KMS-11 (cell line): ENCODE data around the gene ARL15.

ENCODE experiments used
- H2AFZ ChIP-seq: fragments of 200-600 bp; sonication (generic); 2 replicates; pipeline ENCODE4 v1.6.1; 2016; ENCODE audit warnings: antibody characterized with exemption, mixed run types, low read depth
- H3K27ac ChIP-seq: fragments of 200-600 bp; sonication (generic); 2 replicates; pipeline ENCODE4 v1.6.1; 2016; ENCODE audit warnings: mild to moderate bottlenecking, mixed run types
- H3K27me3 ChIP-seq: fragments of 200-600 bp; sonication (generic); 2 replicates; pipeline ENCODE4 v1.6.1; 2017; ENCODE audit warnings: mild to moderate bottlenecking, low read depth, mixed run types, moderate library complexity; ENCODE audit not compliant: insufficient read depth
- H3K36me3 ChIP-seq: fragments of 200-600 bp; sonication (generic); 2 replicates; pipeline ENCODE4 v1.6.1; 2017; ENCODE audit warnings: mild to moderate bottlenecking, mixed run types; ENCODE audit not compliant: insufficient read depth
- H3K4me1 ChIP-seq: fragments of 200-600 bp; sonication (generic); 2 replicates; pipeline ENCODE4 v1.6.1; 2016; ENCODE audit warnings: mild to moderate bottlenecking, low read depth, mixed run types; ENCODE audit not compliant: poor library complexity, severe bottlenecking
- H3K4me2 ChIP-seq: fragments of 200-600 bp; sonication (generic); 2 replicates; pipeline ENCODE4 v1.7.0; 2016; ENCODE audit warnings: mild to moderate bottlenecking, mixed run types
- H3K4me3 ChIP-seq: fragments of 200-600 bp; sonication (generic); IDR thresholded peaks from 2 replicates; pipeline ENCODE4 v1.6.1; 2017; ENCODE audit warnings: low read depth, low read length, mixed read lengths; ENCODE audit not compliant: insufficient read depth
- H3K79me2 ChIP-seq: fragments of 200-600 bp; sonication (generic); 2 replicates; pipeline ENCODE4 v1.6.1; 2016; ENCODE audit warnings: low read depth, mixed run types; ENCODE audit not compliant: insufficient read depth
- H3K9ac ChIP-seq: fragments of 200-600 bp; sonication (generic); 2 replicates; pipeline ENCODE4 v1.6.1; 2016; ENCODE audit warnings: mild to moderate bottlenecking, mixed run types
- H4K20me1 ChIP-seq: fragments of 200-600 bp; sonication (generic); 2 replicates; pipeline ENCODE4 v1.6.1; 2016; ENCODE audit warnings: mild to moderate bottlenecking, mixed run types; ENCODE audit not compliant: insufficient read depth
- CTCF ChIP-seq: fragments of 200-600 bp; sonication (generic); conservative IDR thresholded peaks from 2 replicates; pipeline ENCODE4 v1.6.1; 2017; ENCODE audit warnings: low read depth, mild to moderate bottlenecking, antibody characterized with exemption, low read length, moderate library complexity, mixed read lengths

Gene ARL15

GRCh38 chr5:54073735-54074134 lies 236.6 kb downstream of the ARL15 start:
- H3K4me3 ChIP-seq = no peak overlapping the region

GRCh38 chr5:54073131-54073530 lies 237.2 kb downstream of the ARL15 start:
- Histone ChIP-seq H3K36me3 (no peaks in the 10 kb centered on the region), H2AFZ (no peak overlapping the region), H3K27me3 (no peaks in the 10 kb centered on the region), H3K4me2 (no peak overlapping the region), H3K4me1 (no peaks in the 10 kb centered on the region), H3K9ac (no peak overlapping the region), H3K79me2 (no peaks in the 10 kb centered on the region), H3K4me3 (no peak overlapping the region), H4K20me1 (0 out of 2 replicates have a peak, but pooled peaks cover under 1% of the 10 kb centered on the region), H3K27ac (no peak overlapping the region)
- no peak for TF ChIP-seq CTCF

More at GRCh38 chr5:54073735-54074134, 236.6 kb downstream of the ARL15 start:
- Histone ChIP-seq H3K27ac (no peak overlapping the region), H3K4me1 (no peaks in the 10 kb centered on the region), H4K20me1 (no peaks in the 10 kb centered on the region), H3K9ac (no peak overlapping the region), H3K79me2 (no peaks in the 10 kb centered on the region), H3K36me3 (no peaks in the 10 kb centered on the region), H3K4me2 (no peak overlapping the region), H3K27me3 (no peaks in the 10 kb centered on the region), H2AFZ (no peak overlapping the region)
- TF ChIP-seq CTCF = no peak

GRCh38 chr5:54066433-54066832 lies 243.9 kb downstream of the ARL15 start:
- Histone ChIP-seq H3K4me3 (no peak overlapping the region), H3K27me3 (no peaks in the 10 kb centered on the region), H3K79me2 (no peaks in the 10 kb centered on the region), H3K36me3 (no peaks in the 10 kb centered on the region), H2AFZ (no peak overlapping the region), H4K20me1 (0 out of 2 replicates have a peak, but pooled peaks cover 4% of the 10 kb centered on the region), H3K9ac (no peak overlapping the region), H3K4me2 (no peak overlapping the region), H3K27ac (no peak overlapping the region), H3K4me1 (no peaks in the 10 kb centered on the region)
- TF ChIP-seq CTCF = no peak

- no peak overlapping the region for H3K9ac ChIP-seq
- H3K4me3 ChIP-seq = no peak overlapping the region
Measured at GRCh38 chr5:54063817-54064216, 246.6 kb downstream of the ARL15 start.

More at GRCh38 chr5:54063817-54064216, 246.6 kb downstream of the ARL15 start:
- Histone ChIP-seq H3K27me3 (no peaks in the 10 kb centered on the region), H2AFZ (no peak overlapping the region), H3K27ac (no peak overlapping the region), H3K36me3 (no peaks in the 10 kb centered on the region), H3K79me2 (no peaks in the 10 kb centered on the region), H3K4me1 (no peaks in the 10 kb centered on the region), H4K20me1 (0 out of 2 replicates have a peak, but pooled peaks cover 4% of the 10 kb centered on the region), H3K4me2 (no peak overlapping the region)
- TF ChIP-seq CTCF = no peak
